K562 (cell line): Measurements from ENCODE around the gene SOD1. TPM values are rescaled to one million over a fixed set of nuclear protein-coding genes. Genes with fewer than 3 reads are reported as not detected.

ENCODE experiments used
- BCOR ChIP-seq: fragments of 450-650 bp; IDR thresholded peaks from 2 replicates; pipeline ENCODE4 v1.6.1; 2016
- C11orf30 ChIP-seq: fragments of 450-650 bp; IDR thresholded peaks from 2 replicates; pipeline ENCODE4 v1.6.1; 2016; ENCODE audit warnings: low read depth, mild to moderate bottlenecking
- ELF1 ChIP-seq: fragments of 200-800 bp; sonication (Bioruptor generic); IDR thresholded peaks from 2 replicates; pipeline ENCODE4 v1.6.1; 2016; ENCODE audit warnings: missing genetic modification characterization, missing compliant biosample characterization
- FOXK1 ChIP-seq: sonication (generic); formaldehyde crosslinking; IDR thresholded peaks from 2 replicates; pipeline ENCODE4 v1.8.0; 2022; ENCODE audit warnings: missing genetic modification reagents, mild to moderate bottlenecking, borderline replicate concordance
- FUS ChIP-seq: fragments of 200-400 bp; formaldehyde crosslinking; optimal IDR thresholded peaks from 2 replicates; pipeline ENCODE3; 2017; ENCODE audit warnings: low read depth, low read length
- HDGF ChIP-seq: fragments of 450-650 bp; IDR thresholded peaks from 2 replicates; pipeline ENCODE4 v1.6.1; 2016
- ID3 ChIP-seq, 2 experiments: fragments of 250-450 bp in 1 of 2; fragments of 450-650 bp in 1 of 2; sonication (Bioruptor Pico) in 1 of 2; IDR thresholded peaks; 2 replicates each; pipeline versions ENCODE4 v1.6.1 to v1.8.0; 2016 to 2021; ENCODE audit warnings: mild to moderate bottlenecking in 2 of 2, moderate library complexity in 2 of 2, missing compliant biosample characterization in 1 of 2, missing genetic modification characterization in 1 of 2
- JUN ChIP-seq, 2 experiments: sonication (generic) in 1 of 2; formaldehyde crosslinking in 1 of 2; IDR thresholded peaks; 2 replicates each; pipeline versions ENCODE4 v1.6.1 to v1.8.0; 2012 to 2022; ENCODE audit warnings: borderline replicate concordance in 2 of 2, mild to moderate bottlenecking in 2 of 2, improper control_type of control experiment in 1 of 2, low read depth in 1 of 2, low read length in 1 of 2, missing genetic modification reagents in 1 of 2
- KDM4B ChIP-seq, 2 experiments: fragments of 450-650 bp in 1 of 2; sonication (generic) in 1 of 2; IDR thresholded peaks; 2 replicates each; pipeline ENCODE4 v1.6.1; 2016 to 2017; ENCODE audit warnings: borderline replicate concordance in 2 of 2, antibody characterized with exemption in 1 of 2, low read depth in 1 of 2, mild to moderate bottlenecking in 1 of 2
- NFIC ChIP-seq: fragments of 450-650 bp; IDR thresholded peaks from 2 replicates; pipeline ENCODE4 v1.6.1; 2017; ENCODE audit warnings: mild to moderate bottlenecking, inconsistent platforms
- NFRKB ChIP-seq: fragments of 450-650 bp; IDR thresholded peaks from 2 replicates; pipeline ENCODE4 v1.6.1; 2016; ENCODE audit warnings: low read depth
- NRF1 ChIP-seq, 2 experiments: fragments of 450-650 bp; IDR thresholded peaks in 1 of 2; conservative IDR thresholded peaks in 1 of 2; 2 replicates each; pipeline ENCODE4 v1.6.1; 2014; ENCODE audit warnings: mild to moderate bottlenecking in 2 of 2
- PHB2 ChIP-seq: fragments of 450-650 bp; IDR thresholded peaks from 2 replicates; pipeline ENCODE4 v1.6.1; 2017; ENCODE audit warnings: low read depth
- PML ChIP-seq: IDR thresholded peaks from 2 replicates; pipeline ENCODE4 v1.6.1; 2012; ENCODE audit warnings: low read length, inconsistent platforms
- RNF219 ChIP-seq: fragments of 250-450 bp; sonication (Bioruptor Pico); IDR thresholded peaks from 2 replicates; pipeline ENCODE4 v1.5.0; 2022; ENCODE audit warnings: mild to moderate bottlenecking
- TRIM24 ChIP-seq, 2 experiments: fragments of 450-650 bp; IDR thresholded peaks; 2 replicates each; pipeline ENCODE4 v1.6.1; 2016
- ZMIZ1 ChIP-seq, 2 experiments: fragments of 150-350 bp in 1 of 2; IDR thresholded peaks; 2 replicates each; pipeline ENCODE4 v1.6.1; 2012 to 2016; ENCODE audit warnings: low read depth in 2 of 2, low read length in 2 of 2, mild to moderate bottlenecking in 1 of 2, moderate library complexity in 1 of 2
- ZNF23 ChIP-seq: fragments of 250-450 bp; sonication (Bioruptor Pico); IDR thresholded peaks from 2 replicates; pipeline ENCODE4 v1.4.0; 2020; ENCODE audit warnings: mild to moderate bottlenecking
- ZNF584 ChIP-seq: fragments of 200-800 bp; sonication (Bioruptor generic); IDR thresholded peaks from 2 replicates; pipeline ENCODE4 v1.6.1; 2016; ENCODE audit warnings: low read depth, mild to moderate bottlenecking, missing genetic modification characterization, missing compliant biosample characterization
- ZNF695 ChIP-seq: fragments of 450-650 bp; formaldehyde crosslinking; IDR thresholded peaks from 2 replicates; pipeline ENCODE4 v1.4.0; 2020; ENCODE audit warnings: mild to moderate bottlenecking, moderate library complexity
- polyA plus RNA-seq, 8 experiments: library from polyadenylated mRNA; depleted of rRNA in 4 of 8; stranded (reverse) in 5 of 8; unstranded in 3 of 8; fragments of >200 nt; fragmentation: Nextera tagmentation in 2 of 8; fragmentation: Illumina TruSeq in 1 of 8; extraction: Ambion mirVana in 2 of 8; extraction: Trizol in 1 of 8; gene quantifications; 2 replicates each; pipeline versions ENCODE4 v1.2.1 to v1.2.3, GENCODE V29; 2011 to 2014; ENCODE audit warnings: inconsistent platforms in 1 of 8, missing spikeins in 1 of 8
- total RNA-seq, 7 experiments: library from RNA; depleted of rRNA in 6 of 7; stranded (reverse); fragments of >200 nt in 6 of 7; fragmentation: Illumina TruSeq in 2 of 7; extraction: Trizol in 2 of 7; gene quantifications; 2 replicates each; pipeline versions ENCODE4 v1.2.1 to v1.2.3, GENCODE V29; 2011 to 2021; ENCODE audit warnings: low replicate concordance in 1 of 7
- TF ChIP-seq, protein P1 (sequence below): fragments of 450-650 bp; IDR thresholded peaks from 2 replicates; pipeline ENCODE4 v1.6.1; 2017; ENCODE audit warnings: mild to moderate bottlenecking, moderate library complexity

SOD1 gene
- total and polyA plus RNA-seq, 9 of the 15 experiments (the other 6 are each of a cell fraction or from before 2014, with no cell fraction given), result 452 to 1,409 (median 633) TPM

- TF ChIP-seq ID3 (CRISPR knock-in tag; IDR thresholded peaks at IDR 0.05), result no peak
- peak; percentile 57; the same call in 1 of the 2 replicates for TF ChIP-seq ID3 (tag; IDR thresholded peaks at IDR 0.05)
- TF ChIP-seq ZNF695 (CRISPR knock-in tag), result no peak
- TF ChIP-seq KDM4B (IDR thresholded peaks at IDR 0.05; ENCODE audit: borderline replicate concordance in 2 of 2, low read depth in 1 of 2), result peak in 1 of 2 experiments; percentile 71; a peak in 1 of 4 replicates
- TF ChIP-seq BCOR, result no peak
- no peak for TF ChIP-seq TRIM24 (IDR thresholded peaks at IDR 0.05)
- no peak for TF ChIP-seq RNF219
- peak; percentile 90 for TF ChIP-seq PML
- TF ChIP-seq NFIC, result no peak
- TF ChIP-seq ZMIZ1 (IDR thresholded peaks at IDR 0.05; ENCODE audit: low read depth in 2 of 2, low read length in 2 of 2), result no peak; a peak in 1 of 4 replicates
- TF ChIP-seq FOXK1 (CRISPR knock-in tag), result no peak
- no peak for TF ChIP-seq ZNF23 (CRISPR knock-in tag)
- TF ChIP-seq HDGF, result no peak
- TF ChIP-seq NRF1 (conservative IDR thresholded peaks at IDR 0.05 in 1 of 2, IDR thresholded peaks at IDR 0.05 in 1 of 2), result peak; percentile 65 to 91
- no peak for TF ChIP-seq ELF1 (tag)
- TF ChIP-seq NFRKB, result no peak
- peak; percentile 31 for TF ChIP-seq FUS
- TF ChIP-seq ZNF584 (CRISPR knock-in tag), result no peak
- no peak for TF ChIP-seq PHB2
- TF ChIP-seq, protein P1, sequence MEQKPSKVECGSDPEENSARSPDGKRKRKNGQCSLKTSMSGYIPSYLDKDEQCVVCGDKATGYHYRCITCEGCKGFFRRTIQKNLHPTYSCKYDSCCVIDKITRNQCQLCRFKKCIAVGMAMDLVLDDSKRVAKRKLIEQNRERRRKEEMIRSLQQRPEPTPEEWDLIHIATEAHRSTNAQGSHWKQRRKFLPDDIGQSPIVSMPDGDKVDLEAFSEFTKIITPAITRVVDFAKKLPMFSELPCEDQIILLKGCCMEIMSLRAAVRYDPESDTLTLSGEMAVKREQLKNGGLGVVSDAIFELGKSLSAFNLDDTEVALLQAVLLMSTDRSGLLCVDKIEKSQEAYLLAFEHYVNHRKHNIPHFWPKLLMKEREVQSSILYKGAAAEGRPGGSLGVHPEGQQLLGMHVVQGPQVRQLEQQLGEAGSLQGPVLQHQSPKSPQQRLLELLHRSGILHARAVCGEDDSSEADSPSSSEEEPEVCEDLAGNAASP, result no peak
- no peak for TF ChIP-seq JUN (IDR thresholded peaks at IDR 0.05; ENCODE audit: borderline replicate concordance, low read depth, low read length)
- peak; percentile 68; the same call in 1 of the 2 replicates for TF ChIP-seq JUN (CRISPR knock-in tag; IDR thresholded peaks at IDR 0.05; ENCODE audit: borderline replicate concordance)
- TF ChIP-seq C11orf30, result peak; percentile 30; the same call in 1 of the 2 replicates
These were observed at the start of gene SOD1 (continued) for GRCh38 chr21:31659536-31660258.
